HCT116 (cell line): Measurements from ENCODE around the gene LIN54. TPM values are rescaled to one million over a fixed set of nuclear protein-coding genes. Genes with fewer than 3 reads are reported as not detected.

Experiments used
- ATAC-seq: fragments of 200-7000 bp; cut with Tn5 transposase; 2 replicates; pipeline ENCODE4 v1.9.1; 2020; ENCODE audit warnings: mild to moderate bottlenecking, moderate library complexity
- BruUV-seq: library from RNA; stranded (reverse); fragments of 400-500 nt; replicated peaks from 2 replicates; lab custom pipeline; 2021; lab: Mats Ljungman, UMichigan
- CTCF ChIA-PET: fragments of 300-600 bp; sonication (Branson Sonifier 250); formaldehyde crosslinking; loops from one replicate; lab custom pipeline; 2021; ENCODE audit warnings: antibody characterized with exemption; lab: Charles Lee
- POLR2A ChIA-PET: fragments of 300-600, 350-600 bp; sonication (Branson Sonifier 250); formaldehyde crosslinking; loops from one replicate; lab custom pipeline; 2021; ENCODE audit warnings: antibody characterized with exemption; lab: Charles Lee
- RAD21 ChIA-PET, 2 experiments: fragments of 300-600 bp; sonication (Branson Sonifier 250); formaldehyde crosslinking; loops; one replicate each; lab custom pipeline; 2023; ENCODE audit warnings: low total read pairs in 2 of 2; ENCODE audit not compliant: uncharacterized antibody in 2 of 2, unreplicated experiment in 2 of 2, low non-redundant PET in 1 of 2; lab: Charles Lee
- DNase-seq: peaks from one replicate; pipeline ENCODE4 v3.0.0-alpha.2; 2010; ENCODE audit warnings: low read depth, low spot score
- H2AFZ ChIP-seq: fragments of 200-600 bp; shearing (Covaris generic), sonication (generic); 2 replicates; pipeline ENCODE4 v1.6.1; 2017; ENCODE audit warnings: low read depth, mixed run types, mixed read lengths, antibody characterized with exemption, low read length; ENCODE audit not compliant: poor library complexity, severe bottlenecking
- H3K27ac ChIP-seq: 2 replicates; pipeline ENCODE4 v1.5.1; 2012; ENCODE audit warnings: low read depth, low read length
- H3K27me3 ChIP-seq: fragments of 200-600 bp; sonication (generic); 2 replicates; pipeline ENCODE4 v1.6.1; 2016; ENCODE audit warnings: mixed run types, low read length, mixed read lengths; ENCODE audit not compliant: insufficient read depth
- H3K36me3 ChIP-seq, 2 experiments: fragments of 200-500 bp in 1 of 2; fragments of 200-600 bp in 1 of 2; sonication (Bioruptor generic) in 1 of 2; sonication (generic) in 1 of 2; 2 replicates each; pipeline versions ENCODE4 v1.5.1 to v1.6.1; 2014 to 2016; ENCODE audit warnings: low read length in 2 of 2, inconsistent platforms in 1 of 2, mixed read lengths in 1 of 2, mixed run types in 1 of 2; ENCODE audit not compliant: insufficient read depth in 2 of 2, control insufficient read depth in 1 of 2
- H3K4me1 ChIP-seq, 2 experiments: fragments of 200-600 bp in 1 of 2; sonication (generic) in 1 of 2; 2 replicates each; pipeline versions ENCODE4 v1.5.1 to v1.6.1; 2012 to 2017; ENCODE audit warnings: low read length in 2 of 2, inconsistent platforms in 1 of 2, mild to moderate bottlenecking in 1 of 2, mixed read lengths in 1 of 2, mixed run types in 1 of 2, moderate library complexity in 1 of 2; ENCODE audit not compliant: insufficient read depth in 2 of 2, control insufficient read depth in 1 of 2
- H3K4me2 ChIP-seq: fragments of 200-600 bp; sonication (generic); 2 replicates; pipeline ENCODE4 v1.6.1; 2017; ENCODE audit warnings: mixed run types, low read length, mixed read lengths
- H3K4me3 ChIP-seq, 2 experiments: fragments of 200-600 bp in 1 of 2; sonication (generic) in 1 of 2; replicated peaks in 1 of 2; 2 replicates each; pipeline ENCODE4 v1.5.1; 2011 to 2016; ENCODE audit warnings: low read length in 2 of 2, control low read depth in 1 of 2, low read depth in 1 of 2, mild to moderate bottlenecking in 1 of 2, mixed read lengths in 1 of 2, mixed run types in 1 of 2
- H3K79me2 ChIP-seq: fragments of 200-600 bp; sonication (generic); 2 replicates; pipeline ENCODE4 v1.6.1; 2017; ENCODE audit warnings: mild to moderate bottlenecking, mixed run types, low read length, moderate library complexity, mixed read lengths; ENCODE audit not compliant: insufficient read depth
- H3K9ac ChIP-seq: fragments of 200-600 bp; sonication (generic); 2 replicates; pipeline ENCODE4 v1.6.1; 2016; ENCODE audit warnings: low read length, mixed read lengths
- H3K9me2 ChIP-seq: fragments of 200-600 bp; sonication (generic), shearing (Covaris generic); 2 replicates; pipeline ENCODE4 v1.6.1; 2017; ENCODE audit warnings: mixed run types, mild to moderate bottlenecking, moderate library complexity; ENCODE audit not compliant: insufficient read depth
- H3K9me3 ChIP-seq, 2 experiments: fragments of 200-500 bp in 1 of 2; fragments of 200-600 bp in 1 of 2; sonication (Bioruptor generic) in 1 of 2; sonication (generic) in 1 of 2; 2 replicates each; pipeline ENCODE4 v1.6.1; 2014 to 2017; ENCODE audit warnings: low read length in 2 of 2, mixed read lengths in 2 of 2, inconsistent platforms in 1 of 2, low read depth in 1 of 2, mild to moderate bottlenecking in 1 of 2, mixed run types in 1 of 2, moderate library complexity in 1 of 2; ENCODE audit not compliant: control insufficient read depth in 1 of 2, insufficient read depth in 1 of 2
- H4K20me1 ChIP-seq: fragments of 200-600 bp; sonication (generic), shearing (Covaris generic); 2 replicates; pipeline ENCODE4 v1.6.1; 2017; ENCODE audit warnings: mixed run types, mild to moderate bottlenecking, moderate library complexity; ENCODE audit not compliant: insufficient read depth
- CEBPB ChIP-seq: IDR thresholded peaks from 2 replicates; pipeline ENCODE4 v1.6.1; 2012; ENCODE audit warnings: low read depth
- MAX ChIP-seq: IDR thresholded peaks from 2 replicates; pipeline ENCODE4 v1.6.1; 2012
- POLR2A ChIP-seq: IDR thresholded peaks from 2 replicates; pipeline ENCODE4 v1.7.0; 2011; ENCODE audit warnings: borderline replicate concordance; ENCODE audit not compliant: insufficient read depth, insufficient read length; ENCODE audit errors: extremely low read depth
- POLR2AphosphoS5 ChIP-seq: IDR thresholded peaks from 2 replicates; pipeline ENCODE4 v1.6.1; 2011; ENCODE audit warnings: mild to moderate bottlenecking, low read depth, low read length, moderate library complexity
- REST ChIP-seq: IDR thresholded peaks from 2 replicates; pipeline ENCODE4 v1.6.1; 2012; ENCODE audit warnings: low read depth
- YY1 ChIP-seq: IDR thresholded peaks from 2 replicates; pipeline ENCODE4 v1.6.1; 2011; ENCODE audit warnings: low read length, low read depth, moderate library complexity, mild to moderate bottlenecking; ENCODE audit not compliant: insufficient replicate concordance; ENCODE audit errors: extremely low read depth
- ZBTB33 ChIP-seq: IDR thresholded peaks from 2 replicates; pipeline ENCODE4 v1.6.1; 2011; ENCODE audit warnings: mild to moderate bottlenecking, low read length, moderate library complexity; ENCODE audit not compliant: insufficient replicate concordance; ENCODE audit errors: extremely low read depth
- ZFX ChIP-seq: fragments of 450-650 bp; IDR thresholded peaks from 2 replicates; pipeline ENCODE4 v1.6.1; 2017
- intact Hi-C: fragments of 100-400 bp; cut with micrococcal nuclease; formaldehyde crosslinking; loops from 2 replicates; pipeline ENCODE4 v1.10.0; 2022
- total RNA-seq: library from RNA; stranded (reverse); gene quantifications from one replicate; pipeline ENCODE4 v1.2.1, GENCODE V29; 2021; ENCODE audit not compliant: unreplicated experiment

LIN54 gene
- total RNA-seq, 1 experiment from 2014 or later, result 15.6 TPM

GRCh38 chr4:82900411-82901182 lies 110.0 kb downstream of the LIN54 start, which contains the start of gene THAP9:
Gene THAP9, plus strand, starts transcription at chr4:82900735. Its CDS starts 68 bp downstream, at chr4:82900803.
- no peak within 1 kb of the TSS for H2AFZ ChIP-seq
- ChIA-PET POLR2A (interaction anchor here (0.9 to 2.6 kb wide), 6 partner anchors 9 to 471 kb away, joined by 3 to 12 read pairs (median 7); partner anchors contain the start of genes COPS4 and SEC31A), RAD21 (interaction anchor here in 1 of 2 experiments (1.0 kb wide), 1 partner anchor 110 kb away, joined by 6 read pairs; the partner anchor contains the start of gene LIN54), CTCF (no interaction called here)
- peak; percentile 99 for DNase-seq
- H4K20me1 ChIP-seq, result peaks cover 13% of the 10 kb centered on the region; the same call in 1 of the 2 replicates
- intact Hi-C loops, result loop anchor here (1.0 to 5.0 kb wide), 4 partner anchors 110 to 382 kb away; partner anchors contain the start of genes COPS4, COQ2 and LIN54
- H3K9ac ChIP-seq, result peak within 1 kb of the TSS; percentile 95
- H3K4me2 ChIP-seq, result peak within 1 kb of the TSS; percentile 90
- BruUV-seq, result no TSS peak
- H3K9me3 ChIP-seq, result no peaks in the 10 kb centered on the region
- H3K27ac ChIP-seq, result peak within 1 kb of the TSS; percentile 87
- peaks cover 6 to 20% of the 10 kb centered on the region in 2 experiments; a peak in 3 of 4 replicates for H3K4me1 ChIP-seq
- TF ChIP-seq ZBTB33, result peak; percentile 73
- TF ChIP-seq MAX, result no peak
- peak; percentile 89 for TF ChIP-seq POLR2AphosphoS5
- TF ChIP-seq YY1, result peak; percentile 60
- TF ChIP-seq ZFX, result peak; percentile 39; the same call in 1 of the 2 replicates
- no peak for TF ChIP-seq REST
- TF ChIP-seq POLR2A, result peak; percentile 92
- TF ChIP-seq CEBPB, result no peak
- peaks cover 63% of the 10 kb centered on the region for H3K79me2 ChIP-seq
- no peaks in the 10 kb centered on the region for H3K9me2 ChIP-seq
- H3K36me3 ChIP-seq, result peaks cover 21 to 24% of the 10 kb centered on the region in 2 experiments
- no peaks in the 10 kb centered on the region for H3K27me3 ChIP-seq
- ATAC-seq, result peak; percentile 95
- H3K4me3 ChIP-seq, result peak within 1 kb of the TSS; percentile 93 to 95
